HG02642 (cell line): ENCODE measurements around the gene AGO3.
"Not testable (repeated sequence)": the region's sequence is repeated elsewhere in the genome, so short reads cannot be mapped to it uniquely, and the experiment has no call there.

Experiments
- ATAC-seq: cut with Tn5 transposase; IDR thresholded peaks from one replicate; pipeline ENCODE4 v1.9.1; 2021; ENCODE audit warnings: mild to moderate bottlenecking; ENCODE audit not compliant: unreplicated experiment, poor library complexity

The AGO3 gene

GRCh38 chr1:35923791-35924221 lies 7.1 kb upstream of the AGO3 start:
- no peak for ATAC-seq

- no peak for ATAC-seq
Observed at GRCh38 chr1:35924838-35925237, 6.1 kb upstream of the AGO3 start.

- no peak for ATAC-seq
Observed at GRCh38 chr1:35925741-35926140, 5.2 kb upstream of the AGO3 start.

GRCh38 chr1:35927472-35927871 lies 3.4 kb upstream of the AGO3 start:
- no peak for ATAC-seq

GRCh38 chr1:35929730-35930592 lies 944 bp upstream of the AGO3 start:
- no peak for ATAC-seq

GRCh38 chr1:35931446-35932157 lies 697 bp downstream of the AGO3 start:
- peak; percentile 33 for ATAC-seq

GRCh38 chr1:35932158-35932636 lies 1.3 kb downstream of the AGO3 start:
- no peak for ATAC-seq

GRCh38 chr1:35932941-35933340 lies 2.0 kb downstream of the AGO3 start:
- ATAC-seq: no peak

- ATAC-seq: no peak
Observed at GRCh38 chr1:35935442-35936388, 4.8 kb downstream of the AGO3 start.

- ATAC-seq: no peak
Observed at GRCh38 chr1:35936838-35937237, 5.9 kb downstream of the AGO3 start.

GRCh38 chr1:35939484-35939883 lies 8.6 kb downstream of the AGO3 start:
- no peak for ATAC-seq

GRCh38 chr1:35945327-35945726 lies 14.4 kb downstream of the AGO3 start:
- no peak for ATAC-seq

GRCh38 chr1:35947547-35947946 lies 16.6 kb downstream of the AGO3 start:
- ATAC-seq: no peak

- ATAC-seq: no peak
Observed at GRCh38 chr1:35958558-35958957, 27.7 kb downstream of the AGO3 start.

GRCh38 chr1:35959304-35959703 lies 28.4 kb downstream of the AGO3 start:
- no peak for ATAC-seq

GRCh38 chr1:35962952-35963351 lies 32.0 kb downstream of the AGO3 start:
- ATAC-seq: no peak

GRCh38 chr1:35964277-35964676 lies 33.4 kb downstream of the AGO3 start:
- not testable (repeated sequence) for ATAC-seq

- no peak for ATAC-seq
Observed at GRCh38 chr1:35968396-35968795, 37.5 kb downstream of the AGO3 start.

GRCh38 chr1:35971601-35972000 lies 40.7 kb downstream of the AGO3 start:
- no peak for ATAC-seq

- ATAC-seq: not testable (repeated sequence)
Observed at GRCh38 chr1:35972631-35973030, 41.7 kb downstream of the AGO3 start.
